RKO (cell line): ENCODE data around the gene SPATA31E1.

Experiments
- DNase-seq: peaks from one replicate; pipeline ENCODE4 v3.0.0-alpha.2; 2016; ENCODE audit warnings: low spot score

The SPATA31E1 gene

DNA sequence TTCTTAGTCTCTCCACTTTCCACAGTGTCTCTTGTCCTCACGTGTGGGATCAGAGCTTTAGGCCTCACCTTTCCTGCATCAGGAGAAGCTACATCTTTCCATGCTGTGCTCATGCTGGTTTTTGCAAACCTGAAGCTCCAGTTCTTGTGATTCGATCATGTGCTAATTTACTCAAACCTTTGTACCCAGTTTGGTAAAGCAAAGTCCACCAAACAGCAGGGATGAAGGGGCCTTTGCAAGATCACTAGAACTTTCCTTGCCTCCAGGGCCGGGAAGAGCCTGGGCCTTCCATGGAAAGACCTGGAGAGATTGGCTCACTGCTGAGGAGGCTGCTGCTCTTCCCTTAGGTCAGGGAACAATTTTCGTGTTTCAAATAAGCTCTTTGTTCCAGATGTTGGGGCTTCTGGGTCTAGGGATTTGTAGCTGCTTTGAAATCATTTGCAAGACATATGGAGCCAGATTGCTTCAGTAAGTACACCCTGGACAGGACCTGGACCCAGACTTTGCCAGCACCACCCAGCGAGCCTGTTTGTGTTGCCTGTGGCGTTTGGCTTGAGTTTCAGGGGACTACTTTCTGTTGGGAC, 18.7 kb upstream of the SPATA31E1 start:
- no peak for DNase-seq

DNA sequence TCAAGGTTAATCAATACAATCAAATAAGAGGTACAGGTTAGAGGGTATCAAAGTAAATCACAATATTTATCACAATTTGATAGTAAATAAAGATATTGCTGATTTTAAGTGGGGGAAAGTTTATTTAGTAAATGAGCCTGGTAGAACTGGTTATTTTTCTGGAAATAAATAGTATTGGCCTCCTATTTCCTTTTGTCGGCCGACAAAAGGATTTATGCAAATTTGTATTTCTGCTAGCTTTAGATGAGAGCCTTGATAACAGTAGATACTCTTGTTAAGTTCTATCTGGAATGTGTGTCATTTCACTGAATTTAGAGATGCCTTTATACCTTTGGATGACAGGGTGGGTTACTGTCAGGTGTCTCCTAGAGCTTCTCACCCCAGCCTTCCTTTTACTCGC, 17.8 kb upstream of the SPATA31E1 start:
- DNase-seq, result no peak

DNA sequence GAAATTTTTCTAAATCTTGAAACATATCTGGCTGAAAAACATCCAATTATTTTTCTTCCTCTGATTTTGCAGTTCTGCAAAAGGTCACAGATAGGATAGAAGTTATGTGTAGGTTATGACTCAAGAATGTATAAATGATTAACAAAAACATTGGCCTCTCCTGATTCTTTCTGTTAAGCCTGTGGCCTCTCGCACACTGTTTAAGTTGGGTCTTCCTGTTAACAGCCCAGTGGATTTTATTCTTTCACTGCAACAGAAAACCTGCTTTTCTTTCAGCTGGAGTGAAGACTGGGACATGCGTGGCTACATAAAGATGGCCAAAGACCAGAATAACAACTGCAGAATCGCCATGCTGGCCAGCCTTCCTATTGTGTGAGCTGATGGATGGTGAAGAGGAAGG, 17.1 kb upstream of the SPATA31E1 start:
- DNase-seq, result no peak

DNA sequence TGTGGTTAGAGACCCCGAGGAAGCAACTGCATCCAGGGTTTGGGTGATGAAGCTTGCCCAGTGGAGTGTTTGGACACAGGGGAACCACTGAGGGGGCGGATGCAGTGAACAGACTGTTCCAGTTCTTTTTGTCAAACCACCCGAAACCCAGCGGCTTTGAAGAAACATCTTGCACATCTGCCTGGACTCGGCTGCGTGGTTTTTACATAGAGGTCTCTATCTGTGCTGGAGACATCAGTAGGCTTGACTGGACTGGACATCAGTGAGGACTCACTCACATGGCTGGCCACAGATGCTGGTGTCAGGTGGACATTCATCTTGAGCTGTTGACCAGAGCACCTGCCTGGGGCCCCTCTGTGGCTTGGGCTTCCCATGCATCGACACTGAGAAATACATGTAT, 15.3 kb upstream of the SPATA31E1 start:
- DNase-seq, result no peak

DNA sequence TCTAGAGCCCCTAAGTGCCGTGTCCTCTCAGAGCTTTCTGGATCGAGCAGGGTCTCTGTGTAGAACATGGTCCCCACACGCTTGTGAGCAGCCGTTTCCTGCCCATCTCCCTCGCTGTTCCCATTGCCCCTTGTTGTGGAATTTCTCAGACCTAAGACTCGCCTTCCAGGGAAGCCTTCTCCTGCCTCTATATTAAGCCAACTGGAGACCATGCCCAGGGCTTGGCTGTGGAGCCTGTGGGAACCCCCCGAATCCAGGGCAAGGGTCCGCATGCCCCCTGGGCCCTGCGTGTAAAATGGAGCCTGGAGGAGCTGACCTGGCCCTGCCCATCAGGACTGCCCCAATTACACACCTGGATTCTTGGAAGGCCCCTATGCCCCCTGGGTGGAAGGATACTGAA, 14.5 kb upstream of the SPATA31E1 start:
- no peak for DNase-seq

DNA sequence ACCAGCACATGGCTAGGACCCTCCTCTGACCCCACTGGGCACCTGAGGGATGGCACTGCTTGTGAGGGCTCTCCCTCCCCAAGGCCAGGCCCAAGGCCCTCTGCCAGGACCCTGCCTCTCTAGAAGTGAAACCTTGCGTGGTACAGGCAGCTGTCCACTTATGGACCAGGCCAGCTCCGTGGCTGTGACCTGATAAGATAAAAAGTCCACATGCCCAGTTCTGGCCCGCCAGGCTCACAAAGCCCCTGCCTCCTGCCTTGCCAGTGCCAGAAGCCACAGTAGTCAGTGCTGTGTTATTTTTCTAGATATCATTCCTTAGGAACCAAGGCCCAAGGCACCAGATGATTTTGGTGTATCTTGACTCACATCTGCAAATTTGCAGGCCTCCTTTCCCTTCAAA, 14.0 kb upstream of the SPATA31E1 start:
- no peak for DNase-seq

DNA sequence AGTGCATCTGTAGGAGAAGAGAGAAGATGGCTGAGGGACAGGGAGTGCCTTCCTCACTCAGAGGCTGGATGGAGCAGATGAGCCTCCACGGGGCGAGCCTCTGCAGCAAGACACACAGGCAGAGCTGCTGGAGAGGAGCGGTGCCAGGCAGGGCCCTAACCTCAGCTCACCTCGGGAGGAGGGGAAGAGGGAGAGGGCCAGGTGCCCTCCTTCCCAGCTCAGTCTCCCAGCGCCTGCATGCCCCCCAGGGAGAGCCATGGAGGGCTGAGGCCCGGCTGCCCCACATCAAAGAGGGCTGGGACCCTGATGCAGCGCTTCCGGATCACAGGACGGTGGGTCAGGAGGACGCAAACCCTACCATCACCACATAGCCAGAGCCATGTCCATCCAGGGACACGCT, 13.6 kb upstream of the SPATA31E1 start:
- DNase-seq, result no peak

DNA sequence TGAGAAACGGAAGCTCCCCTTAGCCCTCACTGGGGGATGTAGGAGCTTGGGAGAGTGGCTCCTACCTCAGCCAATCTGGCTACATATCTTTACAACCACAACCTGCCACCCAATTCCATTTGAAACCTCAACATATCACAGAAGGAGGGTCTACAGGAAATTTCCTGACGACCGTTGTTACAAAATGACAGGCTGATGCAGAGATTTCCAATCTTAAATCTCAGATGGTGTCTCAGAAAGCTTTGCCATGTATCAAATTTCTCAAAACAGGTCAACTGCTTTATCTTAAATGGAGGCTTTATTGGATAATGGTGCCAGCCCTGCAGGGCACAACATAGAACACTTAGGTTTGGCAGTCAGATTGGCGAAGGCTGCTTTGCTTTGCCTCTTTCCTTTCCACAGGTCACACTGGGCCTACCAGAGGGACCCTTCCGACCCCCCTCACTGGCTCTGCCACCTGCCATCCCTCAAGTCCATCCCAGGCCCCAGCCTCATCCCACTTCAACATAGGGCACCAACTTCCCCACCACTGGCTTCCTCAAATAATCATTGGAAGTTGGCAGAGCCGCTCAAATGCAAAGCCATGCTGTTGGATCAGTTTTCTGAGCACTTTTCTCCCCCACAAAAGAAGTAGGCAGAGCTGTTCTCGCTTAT, 11.1 kb upstream of the SPATA31E1 start:
- no peak for DNase-seq

DNA sequence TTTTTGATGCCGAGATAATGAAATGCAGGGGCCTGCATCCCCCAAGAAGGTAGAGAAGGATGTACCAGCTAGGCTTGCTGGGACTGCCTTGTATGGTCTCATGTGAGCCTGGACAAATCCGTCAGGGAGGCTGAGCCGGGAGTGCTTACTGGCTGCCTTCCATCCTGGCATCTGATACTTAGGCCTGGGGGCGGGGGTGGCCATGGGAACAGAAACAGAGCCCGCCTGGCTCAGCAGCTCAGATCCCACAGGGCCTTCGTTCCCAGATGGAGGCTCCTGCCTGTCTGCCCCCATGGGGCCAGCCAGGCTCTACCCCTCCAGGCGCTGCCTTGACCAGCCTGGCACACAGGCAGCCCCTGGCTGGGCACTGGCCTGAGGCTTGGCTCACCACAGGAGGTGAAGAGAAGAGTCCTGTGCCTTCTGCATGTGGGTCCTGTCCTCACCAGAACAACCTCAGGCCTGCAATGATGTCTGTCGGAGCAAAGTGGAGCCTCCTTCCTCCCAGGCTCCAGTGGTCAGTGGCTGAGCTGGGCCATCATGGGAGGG, 10.5 kb upstream of the SPATA31E1 start:
- DNase-seq, result no peak

DNA sequence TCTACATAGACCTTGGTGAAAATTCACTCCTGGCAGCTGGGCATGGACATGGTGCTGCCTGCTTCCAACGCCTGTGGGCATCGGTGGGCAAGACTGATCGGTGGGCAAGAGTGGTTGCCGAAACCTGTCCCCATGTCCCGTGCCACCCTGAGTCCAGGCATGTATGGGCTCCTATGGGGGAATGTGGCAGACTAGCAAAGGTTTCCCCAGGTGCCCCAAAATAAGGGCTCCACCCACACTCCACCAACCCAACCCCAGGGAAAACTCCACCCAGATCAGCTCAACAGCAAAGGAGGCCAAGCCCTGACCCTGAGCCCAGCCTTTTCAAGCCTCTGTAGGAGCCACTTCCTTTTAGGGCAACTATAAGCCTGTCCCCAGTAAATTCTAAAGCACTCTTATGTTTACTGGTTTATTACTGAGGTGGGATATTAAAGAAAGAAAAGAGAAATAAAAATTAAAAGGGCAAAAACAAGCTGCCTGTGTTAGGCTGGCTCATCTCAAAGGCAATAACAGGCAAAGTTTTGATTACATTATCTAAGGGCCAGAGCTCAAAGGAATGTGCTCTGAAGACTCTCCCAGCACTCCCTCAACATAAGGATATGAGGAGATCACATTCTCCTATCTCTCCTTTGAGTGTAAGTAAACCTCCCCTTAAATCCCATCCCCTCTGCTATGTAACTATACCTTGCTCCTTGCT, 8.9 kb upstream of the SPATA31E1 start:
- DNase-seq, result no peak

DNA sequence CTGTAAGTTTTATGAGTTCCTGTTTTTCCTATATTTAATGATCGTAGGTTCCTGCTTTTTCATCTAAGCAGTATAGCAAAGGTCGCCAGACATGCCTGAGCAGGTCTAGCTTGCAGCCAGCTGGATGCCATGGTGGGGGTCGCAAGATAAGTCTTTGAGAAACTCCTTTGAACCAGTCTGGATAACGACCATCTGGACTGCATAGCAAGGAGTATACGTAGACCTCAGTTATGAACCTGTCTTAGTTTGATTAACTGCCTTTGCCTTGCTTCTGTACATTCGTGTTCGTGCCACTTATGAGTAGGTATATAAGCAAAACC, 8.4 kb upstream of the SPATA31E1 start:
- DNase-seq, result no peak

DNA sequence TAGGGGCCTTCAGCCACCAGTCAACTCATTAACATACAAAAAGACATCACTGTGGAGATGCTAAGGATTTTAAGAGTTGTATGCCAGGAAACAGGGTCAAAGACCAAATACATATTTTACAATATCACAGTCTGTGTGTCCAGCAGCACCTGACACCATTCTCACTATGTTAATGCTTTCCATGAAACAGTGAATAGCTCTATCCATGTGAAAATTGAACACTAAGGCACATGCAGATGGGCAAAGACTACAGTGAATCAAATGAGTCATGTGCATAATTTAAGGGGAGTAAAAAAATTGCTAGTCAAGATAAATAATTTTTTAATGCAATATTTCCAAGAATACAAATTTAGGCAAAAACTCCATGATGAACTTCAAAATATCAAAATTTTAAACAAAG, 7.6 kb upstream of the SPATA31E1 start:
- no peak for DNase-seq

DNA sequence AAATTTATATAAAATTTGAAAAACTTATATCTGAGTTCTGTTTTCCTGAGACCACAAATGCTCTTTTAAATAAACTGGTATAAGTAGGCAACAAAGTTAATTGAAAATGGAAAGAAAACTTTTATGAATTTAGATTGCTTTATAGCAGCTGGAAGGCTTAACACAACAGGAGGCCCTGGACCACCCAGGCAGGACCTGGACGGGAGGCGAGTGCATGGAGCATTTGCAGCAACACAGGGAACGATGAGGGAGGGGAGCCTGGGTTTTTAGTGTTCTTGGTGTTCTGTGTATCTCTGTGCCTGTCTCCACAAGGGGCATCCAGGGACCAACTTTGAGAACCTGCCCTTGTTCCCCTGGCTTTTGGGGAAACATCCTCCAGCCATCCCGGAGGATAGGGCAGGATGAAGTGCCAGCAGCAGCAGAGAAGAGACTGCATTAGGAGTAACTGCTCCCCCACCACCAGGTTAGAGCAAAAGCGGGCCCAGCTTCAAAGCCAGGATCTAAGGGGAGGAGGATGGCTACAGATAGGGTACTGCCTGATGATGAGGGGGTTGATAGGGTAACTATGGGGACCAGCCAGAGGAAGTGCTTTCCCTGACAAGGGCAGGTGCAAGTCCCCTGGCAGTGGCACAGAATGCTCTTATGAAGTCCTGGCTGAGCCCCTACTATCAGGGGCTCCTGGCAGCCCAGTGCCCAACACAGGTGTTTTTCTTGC, 6.7 kb upstream of the SPATA31E1 start:
- DNase-seq, result no peak

DNA sequence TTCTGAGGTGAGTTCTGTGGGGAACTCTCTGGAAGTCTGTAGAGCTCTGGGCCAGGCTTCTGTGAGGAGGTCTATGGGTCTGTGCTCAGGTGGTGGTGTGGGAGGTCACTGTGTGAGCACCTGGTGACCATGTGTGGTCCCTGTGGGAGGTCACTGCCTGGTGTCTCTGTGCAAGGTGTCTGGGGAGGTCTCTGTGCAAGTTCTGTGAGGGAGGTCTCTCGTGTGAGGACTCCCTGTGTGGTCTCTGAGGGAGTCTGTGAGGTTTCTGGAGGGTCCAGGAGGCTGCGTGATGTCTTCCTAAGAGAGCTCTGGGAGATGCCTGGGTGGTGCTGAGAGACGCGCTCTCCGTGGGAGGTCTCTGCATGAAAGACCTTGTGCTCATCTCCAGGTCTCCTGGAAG, 6.0 kb upstream of the SPATA31E1 start:
- no peak for DNase-seq

DNA sequence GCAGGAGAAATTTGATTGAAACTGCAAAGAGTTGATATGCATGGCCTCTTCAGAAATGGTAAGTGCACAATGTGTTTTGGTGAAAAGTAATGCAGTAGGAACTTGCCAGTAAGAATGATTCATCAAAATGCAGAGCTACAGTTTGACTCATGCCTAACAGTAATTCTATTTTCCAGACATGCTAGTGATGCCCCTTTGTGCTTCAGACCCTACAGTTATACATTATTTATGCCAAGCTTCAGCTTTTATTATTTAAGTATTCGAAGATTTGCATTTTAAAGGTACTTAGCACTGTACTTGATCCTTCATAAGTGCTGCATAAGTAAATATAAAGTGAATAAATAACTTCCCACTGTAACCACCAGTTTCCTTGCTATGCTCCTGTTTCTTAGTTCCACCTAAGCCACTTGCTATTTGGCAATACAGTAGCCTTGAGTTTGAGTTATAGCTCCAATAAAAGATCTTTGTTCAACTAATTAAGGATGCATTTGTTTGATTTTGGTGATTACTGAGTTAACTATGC, 3.6 kb upstream of the SPATA31E1 start:
- DNase-seq, result peak; percentile 79

DNA sequence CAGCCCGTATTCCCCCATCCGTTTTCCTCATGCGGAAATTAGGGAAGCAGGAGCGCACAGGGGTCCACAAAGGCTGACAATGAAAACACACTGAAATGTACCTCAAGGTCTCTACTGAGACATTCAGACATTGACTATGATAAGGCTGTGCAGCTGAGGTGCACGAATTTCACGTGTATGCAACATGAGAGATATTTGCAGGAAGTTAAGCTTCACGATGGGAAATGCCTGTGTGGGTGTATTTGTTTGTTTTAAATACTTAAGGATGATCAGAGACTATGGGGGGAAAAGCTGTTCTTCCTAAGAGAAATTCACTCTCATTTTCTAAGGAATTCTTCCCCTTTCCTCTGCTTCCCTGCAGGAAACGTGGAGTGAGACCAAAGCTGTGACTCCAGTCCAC, 2.6 kb upstream of the SPATA31E1 start:
- DNase-seq, result no peak

DNA sequence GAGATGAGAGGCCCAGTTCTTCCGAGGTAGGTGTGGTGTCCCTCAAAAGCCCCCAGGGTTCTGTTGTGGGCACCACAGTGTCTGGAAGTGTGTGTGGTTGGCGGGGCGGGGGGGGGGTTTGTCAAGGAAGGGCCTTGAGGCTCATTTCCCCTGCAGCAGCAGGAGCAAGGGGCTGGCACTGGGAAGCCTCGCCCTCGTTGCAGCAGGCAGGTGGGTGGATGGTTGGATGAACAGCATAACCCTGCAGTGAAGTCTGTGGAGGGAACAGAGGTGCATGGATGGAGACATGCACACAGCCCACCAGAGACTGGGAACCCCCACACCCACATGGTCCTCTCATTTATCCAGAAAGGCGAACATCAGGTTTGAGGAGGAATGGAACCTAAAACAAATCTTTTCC, 2.0 kb upstream of the SPATA31E1 start:
- no peak for DNase-seq

DNA sequence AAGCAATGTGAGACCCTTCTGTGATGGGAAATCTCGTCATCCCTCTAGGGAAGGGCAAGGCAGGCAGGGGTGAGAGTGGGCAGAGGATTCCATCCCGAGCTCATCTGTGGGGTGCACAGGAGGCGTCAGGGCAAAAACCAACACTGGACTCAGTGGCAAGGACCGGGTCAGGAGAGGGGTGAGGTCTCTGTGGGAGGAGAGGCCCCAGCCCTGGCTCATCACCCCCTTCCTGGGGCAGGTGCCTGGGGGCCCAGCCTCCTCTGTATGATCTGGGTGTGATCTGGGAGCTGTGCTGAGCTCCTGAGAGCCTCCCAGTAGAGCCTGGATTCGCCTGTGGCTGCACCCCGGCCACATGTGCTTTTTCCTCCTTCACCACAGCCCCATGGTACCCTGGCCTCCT, 597 bp downstream of the SPATA31E1 start:
- no peak for DNase-seq

DNA sequence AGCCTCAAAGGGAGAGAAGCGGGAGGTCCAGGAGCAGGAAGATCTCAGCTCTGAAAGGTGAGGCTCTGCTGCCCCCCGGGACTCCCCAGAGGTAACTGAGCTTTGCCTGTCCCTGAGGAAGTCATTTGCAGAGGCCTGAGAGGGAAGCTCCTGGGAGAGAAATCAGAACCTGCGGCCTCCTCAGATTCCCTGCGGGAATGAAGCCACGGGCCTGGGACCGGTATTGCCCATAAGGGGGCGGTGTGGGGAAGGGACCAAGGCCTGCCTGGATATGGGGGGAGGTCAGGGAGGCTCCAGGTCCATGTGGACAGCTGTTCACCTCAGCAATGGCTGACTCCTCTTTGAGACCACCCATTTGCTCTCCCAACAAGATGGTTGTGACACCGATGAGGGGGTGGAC, 1.3 kb downstream of the SPATA31E1 start:
- no peak for DNase-seq

DNA sequence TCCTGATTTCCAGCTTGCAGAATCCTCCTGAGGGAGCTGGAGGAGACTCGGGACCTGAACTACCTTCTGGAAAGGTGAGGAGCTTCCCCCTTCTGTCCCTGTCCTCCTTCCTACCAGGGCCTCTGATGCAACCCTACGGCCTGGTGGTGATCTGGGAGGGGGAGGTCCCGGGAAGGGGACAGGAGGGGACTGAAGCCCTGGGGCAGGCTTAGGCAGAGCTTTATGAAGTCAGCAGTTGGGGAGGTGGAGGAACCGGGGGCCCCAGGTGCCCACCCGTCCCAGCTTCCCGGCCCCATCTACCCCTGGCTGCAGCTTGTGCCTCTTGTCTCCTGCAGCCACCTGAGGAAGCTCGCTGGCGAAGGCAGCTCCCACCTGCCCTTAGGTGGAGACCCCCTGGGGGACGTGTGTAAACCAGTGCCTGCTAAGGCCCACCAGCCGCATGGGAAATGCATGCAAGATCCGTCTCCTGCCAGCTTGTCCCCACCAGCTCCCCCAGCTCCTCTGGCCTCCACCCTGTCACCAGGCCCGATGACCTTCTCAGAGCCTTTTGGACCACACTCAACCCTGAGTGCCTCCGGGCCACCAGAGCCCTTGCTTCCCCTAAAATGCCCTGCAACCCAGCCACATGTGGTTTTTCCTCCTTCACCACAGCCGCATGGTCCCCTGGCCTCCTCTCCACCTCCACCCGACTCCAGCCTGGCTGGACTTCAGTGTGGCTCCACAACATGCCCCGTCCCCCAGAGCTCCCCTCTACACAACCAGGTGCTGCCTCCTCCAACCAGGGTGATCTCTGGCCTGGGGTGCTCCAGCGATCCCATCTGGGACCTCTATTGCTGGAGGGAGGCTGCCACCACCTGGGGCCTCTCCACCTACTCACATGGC, 2.1 kb downstream of the SPATA31E1 start:
- DNase-seq, result no peak

DNA sequence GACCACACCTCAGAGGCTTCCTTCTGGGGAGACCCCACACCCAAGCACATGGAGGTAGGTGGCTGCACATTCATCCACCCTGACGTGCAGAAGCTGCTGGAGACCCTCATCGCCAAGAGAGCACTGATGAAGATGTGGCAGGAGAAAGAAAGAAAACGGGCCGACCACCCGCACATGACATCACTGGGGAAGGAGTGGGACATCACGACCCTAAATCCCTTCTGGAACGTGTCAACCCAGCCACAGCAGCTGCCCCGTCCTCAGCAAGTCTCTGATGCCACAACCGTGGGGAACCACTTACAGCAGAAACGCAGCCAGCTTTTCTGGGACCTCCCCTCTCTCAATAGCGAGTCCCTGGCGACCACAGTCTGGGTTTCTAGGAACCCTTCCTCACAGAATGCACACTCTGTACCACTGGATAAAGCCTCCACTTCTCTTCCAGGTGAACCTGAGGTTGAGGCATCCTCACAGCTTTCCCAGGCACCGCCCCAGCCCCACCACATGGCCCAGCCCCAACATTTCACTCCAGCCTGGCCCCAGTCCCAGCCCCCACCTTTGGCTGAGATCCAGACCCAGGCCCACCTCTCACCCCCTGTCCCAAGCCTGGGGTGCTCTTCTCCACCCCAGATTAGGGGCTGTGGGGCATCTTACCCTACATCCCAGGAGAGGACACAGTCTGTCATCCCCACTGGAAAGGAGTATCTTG, 3.0 kb downstream of the SPATA31E1 start:
- no peak for DNase-seq
